Heart left ventricle (tissue), 16 donors: ENCODE results near the gene FATE1. TPM values are rescaled to one million over a fixed set of nuclear protein-coding genes. Genes with fewer than 3 reads are reported as not detected.

Source experiments
- ATAC-seq, 4 donors: fragments of 200-7000 bp; cut with Tn5 transposase; one replicate each; pipeline ENCODE4 v1.9.1; 2020 to 2022; ENCODE audit warnings: moderate library complexity in 4 of 4, mild to moderate bottlenecking in 3 of 4, moderate number of reproducible peaks in 1 of 4
- DNase-seq, 5 donors: peaks; one replicate each; pipeline ENCODE4 v3.0.0-alpha.2; 2020
- H3K27ac ChIP-seq, 12 donors: fragments of 200-600 bp; sonication (generic) in 4 of 12; one replicate each; pipeline versions ENCODE4 v1.5.0 to v1.8.0; 2016 to 2022; ENCODE audit warnings: mild to moderate bottlenecking in 2 of 12
- H3K27me3 ChIP-seq, 9 donors: fragments of 200-600 bp; sonication (generic) in 2 of 9; one replicate each; pipeline versions ENCODE4 v1.5.1 to v1.8.0; 2016 to 2022; ENCODE audit warnings: mild to moderate bottlenecking in 3 of 9
- H3K36me3 ChIP-seq, 9 donors: fragments of 200-600 bp; sonication (generic) in 2 of 9; one replicate each; pipeline versions ENCODE4 v1.5.0 to v1.8.0; 2018 to 2022; ENCODE audit warnings: mild to moderate bottlenecking in 2 of 9
- H3K4me1 ChIP-seq, 12 donors: fragments of 200-600 bp; sonication (generic) in 4 of 12; one replicate each; pipeline versions ENCODE4 v1.5.0 to v1.8.0; 2016 to 2022; ENCODE audit warnings: mild to moderate bottlenecking in 3 of 12
- H3K4me3 ChIP-seq, 12 donors: fragments of 200-600 bp; sonication (generic) in 4 of 12; one replicate each; pipeline versions ENCODE4 v1.5.0 to v1.8.0; 2017 to 2022; ENCODE audit warnings: mild to moderate bottlenecking in 9 of 12, moderate library complexity in 4 of 12
- H3K9me3 ChIP-seq, 12 donors: fragments of 200-600 bp; sonication (generic) in 4 of 12; one replicate each; pipeline versions ENCODE4 v1.5.0 to v1.8.0; 2016 to 2022; ENCODE audit warnings: mild to moderate bottlenecking in 1 of 12
- POLR2A ChIP-seq, 2 donors: fragments of 450-650 bp; IDR thresholded peaks; one replicate each; pipeline ENCODE4 v1.6.1; 2017; ENCODE audit warnings: antibody characterized with exemption in 2 of 2, mild to moderate bottlenecking in 2 of 2, moderate library complexity in 2 of 2
- WGBS, 4 donors: extraction: QIAGEN DNeasy Blood & Tissue Kit in 2 of 4; methylation state at CpG; one replicate each; pipeline versions ENCODE4 v1.1.5 to v1.1.7; 2013 to 2018; 5-methylcytosine and 5-hydroxymethylcytosine counted together
- intact Hi-C, 10 donors: fragments of 100-400 bp; cut with DNase I; formaldehyde crosslinking; loops; one replicate each; pipeline versions ENCODE4 v1.11.1 to v1.14.2; 2022
- polyA plus RNA-seq, 2 donors: library from polyadenylated mRNA; stranded (reverse); fragments of 200-250 nt; gene quantifications; one replicate each; pipeline ENCODE4 v1.2.3, GENCODE V29; 2013
- total RNA-seq, 9 donors: library from RNA; depleted of rRNA in 2 of 9; stranded (reverse); fragments of >200 nt in 2 of 9; fragmentation: NEBNext Ultra II Directional in 3 of 9; extraction: Animal tissue kit (Norgen Biotek cat#: 25700) in 3 of 9; gene quantifications; one replicate each; pipeline versions ENCODE4 v1.1.0 to v1.2.4, GENCODE V29; 2016 to 2023
- TF ChIP-seq, protein P1 (sequence below), 12 donors: fragments of 200-600 bp; sonication (generic) in 4 of 12; IDR thresholded peaks; one replicate each; pipeline versions ENCODE4 v1.5.0 to v1.8.0; 2018 to 2022; ENCODE audit warnings: antibody characterized with exemption in 12 of 12, mild to moderate bottlenecking in 5 of 12
- donor health status: ischemic (EF 13 %, LVEDD 7.1; RV severe dilation, severe dysfunction).
- donor health status: healthy with polysubstance abuse.
- donor health status: DM: no; HTN: yes; CAD: no.
- donor health status: DM: no; HTN: no; CAD: no.
- donor health status: ischemic (EF 25% LVEDD 6.9; RV normal size, moderate dysfunction).
- donor health status: ischemic (EF 25% LVEDD 5.7; RV mildly dilated, moderate dysfunction).
- donor health status: healthy.
- donor health status: DM: yes; HTN: yes; CAD: no.
- donor health status: ischemic (EF 35%, LVEDD 5.7; RV mildly dilated, moderate dysfunction).
- donor health status: nonischemic (EF 11% LVEDD 7.7; RV severe dilation, severe dysfunction).
- donor health status: DM: yes; HTN: yes; CAD: no.
- donor health status: PGD.
- donor health status: ischemic (EF 29% LVEDD 5.4; RV normal size, mild dysfunction).
- donor health status: nonischemic (EF 23%, LVEDD 6.1; RV moderate dilation, normal function).

FATE1 gene
- total and polyA plus RNA-seq, 11 donors: 0.27 to 1.1 (median 0.42) TPM; not detected in 4

DNA sequence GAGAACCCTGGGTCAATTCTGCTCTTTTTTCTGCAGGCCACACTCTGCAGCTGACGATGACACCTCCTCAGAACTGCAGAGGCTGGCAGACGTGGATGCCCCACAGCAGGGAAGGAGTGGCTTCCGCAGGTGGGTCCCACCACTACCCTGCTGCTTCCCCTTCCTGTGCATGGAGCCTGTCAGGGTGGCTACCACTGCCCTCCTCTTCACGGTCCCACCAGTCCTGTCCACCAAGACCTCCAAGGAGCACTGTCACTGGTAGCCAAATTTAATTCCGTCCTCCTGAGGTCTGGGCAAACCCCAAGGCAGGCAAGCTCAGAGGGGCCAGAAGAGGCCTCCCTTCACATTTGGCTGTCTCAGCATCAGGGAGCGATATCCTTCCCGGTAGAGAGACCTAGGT is 22.9 kb downstream of the FATE1 start:
- intact Hi-C loops: no loop called here
- ATAC-seq (no peak), DNase-seq (no peak)
- Histone ChIP-seq H3K4me1 (no peaks in the 10 kb centered on the region), H3K27ac (no peak overlapping the region), H3K4me3 (no peak overlapping the region), H3K9me3 (no peaks in the 10 kb centered on the region), H3K36me3 (no peaks in the 10 kb centered on the region), H3K27me3 (peaks cover 0 to 5% (median 0%) of the 10 kb centered on the region in 9 donors)
- WGBS, 4 donors: 59 to 89% (median 85%) methylated on average over 6 to 7 of the region's 7 CpGs
- TF ChIP-seq, protein P1, sequence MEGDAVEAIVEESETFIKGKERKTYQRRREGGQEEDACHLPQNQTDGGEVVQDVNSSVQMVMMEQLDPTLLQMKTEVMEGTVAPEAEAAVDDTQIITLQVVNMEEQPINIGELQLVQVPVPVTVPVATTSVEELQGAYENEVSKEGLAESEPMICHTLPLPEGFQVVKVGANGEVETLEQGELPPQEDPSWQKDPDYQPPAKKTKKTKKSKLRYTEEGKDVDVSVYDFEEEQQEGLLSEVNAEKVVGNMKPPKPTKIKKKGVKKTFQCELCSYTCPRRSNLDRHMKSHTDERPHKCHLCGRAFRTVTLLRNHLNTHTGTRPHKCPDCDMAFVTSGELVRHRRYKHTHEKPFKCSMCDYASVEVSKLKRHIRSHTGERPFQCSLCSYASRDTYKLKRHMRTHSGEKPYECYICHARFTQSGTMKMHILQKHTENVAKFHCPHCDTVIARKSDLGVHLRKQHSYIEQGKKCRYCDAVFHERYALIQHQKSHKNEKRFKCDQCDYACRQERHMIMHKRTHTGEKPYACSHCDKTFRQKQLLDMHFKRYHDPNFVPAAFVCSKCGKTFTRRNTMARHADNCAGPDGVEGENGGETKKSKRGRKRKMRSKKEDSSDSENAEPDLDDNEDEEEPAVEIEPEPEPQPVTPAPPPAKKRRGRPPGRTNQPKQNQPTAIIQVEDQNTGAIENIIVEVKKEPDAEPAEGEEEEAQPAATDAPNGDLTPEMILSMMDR (IDR thresholded peaks at IDR 0.05): no peak
- TF ChIP-seq POLR2A (IDR thresholded peaks at IDR 0.05): no peak

DNA sequence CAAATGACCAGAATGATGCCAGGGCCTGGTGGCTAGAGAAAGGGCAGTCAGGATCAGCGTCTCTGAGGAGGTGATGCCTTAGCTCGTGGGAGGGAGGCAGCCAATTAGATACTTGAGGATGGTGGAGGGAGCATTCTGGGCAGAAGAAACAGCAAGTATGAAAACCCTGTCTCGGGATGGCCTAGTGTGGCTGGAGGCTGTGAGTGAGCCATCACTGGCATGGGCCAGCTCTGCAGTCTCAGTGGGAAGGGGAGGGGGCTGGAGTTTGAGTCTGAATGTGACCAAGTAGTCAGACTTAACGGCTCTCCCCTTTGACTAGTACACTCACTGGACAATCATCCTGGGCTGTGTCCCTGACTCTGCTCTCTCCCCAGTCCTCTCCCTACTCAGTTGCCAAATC is 25.8 kb downstream of the FATE1 start:
- WGBS, 4 donors: 70 to 92% (median 84%) methylated on average over 4 of the region's 4 CpGs
- ATAC-seq (no peak), DNase-seq (no peak)
- no peaks in the 10 kb centered on the region for H3K4me1 ChIP-seq
- H3K9me3 ChIP-seq: no peaks in the 10 kb centered on the region
- H3K36me3 ChIP-seq: no peaks in the 10 kb centered on the region
- H3K4me3 ChIP-seq: no peak overlapping the region
- no peak for TF ChIP-seq POLR2A (IDR thresholded peaks at IDR 0.05)
- TF ChIP-seq, protein P1 (IDR thresholded peaks at IDR 0.05): no peak
- intact Hi-C loops: no loop called here
- no peaks in the 10 kb centered on the region for H3K27me3 ChIP-seq
- no peak overlapping the region for H3K27ac ChIP-seq

- H3K9me3 ChIP-seq: no peaks in the 10 kb centered on the region
- no peaks in the 10 kb centered on the region for H3K4me1 ChIP-seq
- ATAC-seq (no peak), DNase-seq (no peak)
- no peak overlapping the region for H3K4me3 ChIP-seq
- H3K36me3 ChIP-seq: no peaks in the 10 kb centered on the region
- TF ChIP-seq, protein P1 (IDR thresholded peaks at IDR 0.05): no peak
- TF ChIP-seq POLR2A (IDR thresholded peaks at IDR 0.05): no peak
- WGBS, 4 donors: 83 to 94% (median 91%) methylated on average over 4 to 5 of the region's 5 CpGs
- no peak overlapping the region for H3K27ac ChIP-seq
- intact Hi-C loops: no loop called here
- H3K27me3 ChIP-seq: peaks cover 0 to 2% (median 0%) of the 10 kb centered on the region in 9 donors
Observed at GRCh38 chrX:151742311-151742710, 26.5 kb downstream of the FATE1 start.

- Histone ChIP-seq H3K27ac (no peak overlapping the region), H3K27me3 (peaks cover 0 to 4% (median 0%) of the 10 kb centered on the region in 9 donors), H3K4me3 (no peak overlapping the region), H3K4me1 (no peaks in the 10 kb centered on the region), H3K36me3 (no peaks in the 10 kb centered on the region), H3K9me3 (no peaks in the 10 kb centered on the region)
- TF ChIP-seq, protein P1 (IDR thresholded peaks at IDR 0.05): no peak
- TF ChIP-seq POLR2A (IDR thresholded peaks at IDR 0.05): no peak
- intact Hi-C loops: no loop called here
- WGBS, 4 donors: 91 to 96% (median 93%) methylated on average over 21 of the region's 21 CpGs
- DNase-seq (no peak), ATAC-seq (no peak)
Observed at GRCh38 chrX:151743651-151744470, 28.0 kb downstream of the FATE1 start.
